H1 (cell line): ENCODE data around the gene ARHGEF5.
"Not testable (repeated sequence)": the region's sequence is repeated elsewhere in the genome, so short reads cannot be mapped to it uniquely, and the experiment has no call there.

Experiments
- CTCF ChIP-seq, 3 experiments: IDR thresholded peaks; 1 replicate in 2 of 3; 2 replicates in 1 of 3; pipeline versions ENCODE4 v1.5.1 to v1.6.1; 2011; ENCODE audit warnings: low read length in 3 of 3, mild to moderate bottlenecking in 3 of 3, inconsistent platforms in 2 of 3, low read depth in 1 of 3, moderate library complexity in 1 of 3; ENCODE audit not compliant: insufficient read depth in 1 of 3; ENCODE audit errors: control extremely low read depth in 1 of 3
- EZH2 ChIP-seq: fragments of 200-600 bp; sonication (generic); IDR thresholded peaks from 2 replicates; pipeline ENCODE4 v1.7.1; 2012; ENCODE audit warnings: low read depth, mild to moderate bottlenecking, moderate library complexity, low read length, inconsistent platforms; ENCODE audit not compliant: severe bottlenecking
- GABPA ChIP-seq: IDR thresholded peaks from 2 replicates; pipeline ENCODE4 v1.6.1; 2011; ENCODE audit warnings: mild to moderate bottlenecking, low read length, moderate library complexity, borderline replicate concordance; ENCODE audit not compliant: insufficient read depth
- HDAC6 ChIP-seq: IDR thresholded peaks from one replicate; pipeline ENCODE4 v1.7.1; 2012; ENCODE audit warnings: low read depth, mild to moderate bottlenecking, inconsistent platforms, low read length, moderate library complexity
- KDM1A ChIP-seq: fragments of 200-600, 300-600 bp; sonication (generic); IDR thresholded peaks from 2 replicates; pipeline ENCODE4 v1.7.1; 2016; ENCODE audit warnings: mild to moderate bottlenecking, low read length, borderline replicate concordance
- POLR2A ChIP-seq, 2 experiments: IDR thresholded peaks; 1 replicate in 1 of 2; 2 replicates in 1 of 2; pipeline ENCODE4 v1.6.1; 2011; ENCODE audit warnings: low read depth in 2 of 2, low read length in 2 of 2, mild to moderate bottlenecking in 2 of 2; ENCODE audit errors: control extremely low read depth in 1 of 2
- TF ChIP-seq, protein P1 (sequence below): IDR thresholded peaks from 2 replicates; pipeline ENCODE4 v1.6.1; 2011; ENCODE audit warnings: low read length, improper control_type of control experiment

DNA sequence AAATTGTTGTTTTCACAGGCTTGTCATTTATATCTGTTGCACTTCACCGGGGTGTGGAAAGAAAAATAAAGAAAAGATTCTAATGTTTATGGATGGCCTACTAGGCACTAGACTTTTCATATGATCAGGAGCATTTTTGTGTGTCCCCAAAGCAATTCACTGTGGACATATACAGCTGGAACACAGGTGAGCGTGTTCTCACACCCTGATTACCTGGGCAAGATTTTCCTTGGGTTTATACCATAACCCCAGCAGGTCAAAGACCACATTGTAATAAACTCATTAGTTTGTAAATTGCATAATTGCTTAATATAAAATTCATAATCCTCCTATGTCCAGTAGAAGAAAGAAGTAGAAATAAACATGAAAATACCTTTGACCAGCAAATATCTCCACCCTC is 44.0 kb upstream of the ARHGEF5 start:
- TF ChIP-seq, protein P1, sequence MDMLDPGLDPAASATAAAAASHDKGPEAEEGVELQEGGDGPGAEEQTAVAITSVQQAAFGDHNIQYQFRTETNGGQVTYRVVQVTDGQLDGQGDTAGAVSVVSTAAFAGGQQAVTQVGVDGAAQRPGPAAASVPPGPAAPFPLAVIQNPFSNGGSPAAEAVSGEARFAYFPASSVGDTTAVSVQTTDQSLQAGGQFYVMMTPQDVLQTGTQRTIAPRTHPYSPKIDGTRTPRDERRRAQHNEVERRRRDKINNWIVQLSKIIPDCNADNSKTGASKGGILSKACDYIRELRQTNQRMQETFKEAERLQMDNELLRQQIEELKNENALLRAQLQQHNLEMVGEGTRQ = not testable (repeated sequence)
- not testable (repeated sequence) for TF ChIP-seq POLR2A (IDR thresholded peaks at IDR 0.05; ENCODE audit: control extremely low read depth in 1 of 2, low read depth in 2 of 2, low read length in 2 of 2); HDAC6; GABPA; KDM1A; CTCF (IDR thresholded peaks at IDR 0.05; ENCODE audit: control extremely low read depth in 1 of 3, insufficient read depth in 1 of 3, low read depth in 1 of 3, low read length in 3 of 3); EZH2
